ENCODE data around the gene SLC9A6. TPM values are rescaled to one million over a fixed set of nuclear protein-coding genes. Genes with fewer than 3 reads are reported as not detected.

The SLC9A6 gene
- polyA plus RNA-seq, 1 experiment: 14.7 TPM

GRCh38 chrX:136039485-136039884 is 54.2 kb downstream of the SLC9A6 start:
- ChIA-PET CTCF (no interaction called here), POLR2A (no interaction called here)
- H3K4me3 ChIP-seq (ENCODE audit: low read depth, low read length): no peak overlapping the region
- H3K27ac ChIP-seq (ENCODE audit: low read depth, low read length): no peak overlapping the region
- H3K27me3 ChIP-seq (ENCODE audit: control insufficient read depth, insufficient read depth, low read length): no peaks in the 10 kb centered on the region
- DNase-seq (ENCODE audit: low read depth, low spot score): no peak
- H3K9me3 ChIP-seq (ENCODE audit: control insufficient read depth, insufficient read depth, low read length): no peaks in the 10 kb centered on the region
- no peak for TF ChIP-seq CTCF (IDR thresholded peaks at IDR 0.05; ENCODE audit: low read depth, low read length)

DNA sequence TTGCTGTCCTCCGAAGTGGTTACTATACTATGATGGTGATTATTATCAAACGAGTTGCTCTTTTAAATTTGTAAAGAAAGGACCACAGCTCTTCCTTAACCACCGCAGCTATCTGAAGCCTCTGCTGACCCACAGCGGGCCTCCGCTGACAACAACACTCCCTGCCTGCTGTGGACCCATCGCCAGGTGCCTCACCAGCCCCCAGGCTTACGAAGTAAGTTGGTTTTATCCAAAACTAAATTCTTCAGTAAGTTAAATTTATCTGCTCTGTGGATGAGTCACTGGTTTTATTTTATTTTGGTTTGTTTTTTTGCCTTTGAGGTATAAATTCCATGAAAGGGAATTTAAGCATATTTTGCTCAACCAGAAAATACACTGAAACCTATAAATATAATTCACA is 54.7 kb downstream of the SLC9A6 start:
- Histone ChIP-seq H3K27me3 (ENCODE audit: control insufficient read depth, insufficient read depth, low read length) (no peaks in the 10 kb centered on the region), H3K9me3 (ENCODE audit: control insufficient read depth, insufficient read depth, low read length) (no peaks in the 10 kb centered on the region), H3K4me3 (ENCODE audit: low read depth, low read length) (no peak overlapping the region), H3K27ac (ENCODE audit: low read depth, low read length) (no peak overlapping the region)
- no peak for TF ChIP-seq CTCF (IDR thresholded peaks at IDR 0.05; ENCODE audit: low read depth, low read length)
- DNase-seq (ENCODE audit: low read depth, low spot score): no peak
- ChIA-PET CTCF (no interaction called here), POLR2A (no interaction called here)

DNA sequence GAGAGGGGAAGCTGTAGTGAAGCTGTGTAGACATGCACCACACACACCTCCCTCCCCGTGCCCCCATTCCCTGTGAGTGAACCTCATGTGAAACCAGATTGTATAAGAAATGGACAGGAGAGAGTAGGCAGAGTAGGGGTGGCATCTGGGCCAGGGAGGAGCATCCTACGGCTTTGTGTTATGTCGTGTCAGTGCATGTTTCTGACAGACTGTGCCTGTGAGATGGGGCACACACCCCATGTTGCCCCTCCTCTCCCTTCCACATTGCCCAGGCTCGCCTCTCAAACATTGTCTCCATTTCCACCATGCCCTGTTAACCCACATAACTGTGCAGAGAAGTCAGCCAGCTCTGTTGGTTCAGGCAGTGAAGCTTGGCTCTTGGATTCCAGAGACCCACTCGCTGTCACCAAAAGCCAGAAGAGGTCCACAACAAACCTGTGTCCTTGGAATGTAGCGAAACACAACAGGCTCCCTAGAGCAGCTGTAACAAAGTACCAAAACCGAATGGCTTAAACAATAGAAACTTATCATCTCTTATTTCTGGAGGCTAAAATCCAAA is 56.1 kb downstream of the SLC9A6 start:
- no peak overlapping the region for H3K27ac ChIP-seq (ENCODE audit: low read depth, low read length)
- no peak for TF ChIP-seq CTCF (IDR thresholded peaks at IDR 0.05; ENCODE audit: low read depth, low read length)
- CTCF ChIA-PET: interaction anchor here (0.8 kb wide), 1 partner anchor 13 kb away, joined by 4 read pairs; no protein-coding TSS in a partner anchor
- no peak for DNase-seq (ENCODE audit: low read depth, low spot score)
- no peak overlapping the region for H3K4me3 ChIP-seq (ENCODE audit: low read depth, low read length)
- POLR2A ChIA-PET: no interaction called here
- H3K9me3 ChIP-seq (ENCODE audit: control insufficient read depth, insufficient read depth, low read length): no peaks in the 10 kb centered on the region
- H3K27me3 ChIP-seq (ENCODE audit: control insufficient read depth, insufficient read depth, low read length): no peaks in the 10 kb centered on the region

DNA sequence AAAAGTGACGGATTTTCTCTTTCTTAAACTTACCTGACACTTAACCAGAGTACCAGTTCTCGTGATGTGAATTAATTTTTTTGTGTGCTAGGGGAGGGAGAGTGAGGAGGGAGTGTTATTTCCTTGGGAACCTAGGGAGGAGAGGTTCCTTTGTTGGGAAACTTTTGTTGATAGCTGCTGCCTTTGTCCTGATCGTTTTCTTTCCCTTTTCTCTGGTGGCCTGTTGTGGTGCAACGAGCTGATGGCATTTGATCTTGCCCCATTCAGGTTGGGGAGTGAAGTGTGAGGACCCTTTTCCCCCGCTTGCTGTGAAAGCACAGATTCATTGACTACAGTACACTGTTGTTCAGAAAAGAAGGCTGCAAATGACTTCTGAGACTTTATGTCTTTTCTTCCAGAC is 59.8 kb downstream of the SLC9A6 start:
- ChIA-PET POLR2A (no interaction called here), CTCF (interaction anchor here (0.8 kb wide), 1 partner anchor 17 kb away, joined by 3 read pairs; no protein-coding TSS in a partner anchor)
- H3K4me3 ChIP-seq (ENCODE audit: low read depth, low read length): no peak overlapping the region
- H3K9me3 ChIP-seq (ENCODE audit: control insufficient read depth, insufficient read depth, low read length): no peaks in the 10 kb centered on the region
- H3K27ac ChIP-seq (ENCODE audit: low read depth, low read length): no peak overlapping the region
- no peak for DNase-seq (ENCODE audit: low read depth, low spot score)
- TF ChIP-seq CTCF (IDR thresholded peaks at IDR 0.05; ENCODE audit: low read depth, low read length): no peak
- H3K27me3 ChIP-seq (ENCODE audit: control insufficient read depth, insufficient read depth, low read length): no peaks in the 10 kb centered on the region

DNA sequence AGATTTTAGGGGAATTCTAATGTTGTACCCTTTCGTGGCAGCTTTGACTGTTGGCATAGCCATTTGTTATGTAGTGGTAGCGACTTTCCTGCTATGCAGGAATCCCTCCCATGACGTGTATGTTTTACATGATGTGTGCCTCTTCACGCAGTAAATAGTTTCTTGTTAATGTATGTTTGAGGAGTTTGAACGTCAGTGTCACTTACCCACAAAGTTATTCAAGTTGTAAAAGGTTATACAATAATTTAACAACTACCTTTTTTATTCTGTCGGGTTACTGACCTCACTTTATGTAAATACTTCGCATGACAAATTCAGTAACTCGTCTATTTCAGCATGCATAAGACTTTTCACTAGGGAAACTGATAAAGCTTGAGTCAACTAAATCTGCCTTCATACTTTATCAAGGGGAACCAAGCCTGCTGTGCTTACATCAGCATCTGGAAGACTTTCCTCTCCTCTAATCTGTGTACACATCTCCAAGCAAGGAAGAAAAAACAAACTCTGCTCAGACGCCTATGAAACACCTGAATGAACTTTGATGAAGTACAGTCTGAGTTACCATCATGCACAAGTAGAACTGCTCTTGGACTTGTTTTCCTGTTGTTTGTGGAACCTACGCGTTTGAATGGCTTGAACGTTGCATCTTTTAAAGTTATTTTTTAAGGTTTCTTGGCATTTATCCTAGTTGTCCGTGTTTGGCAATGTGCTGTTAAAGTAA is 61.2 kb downstream of the SLC9A6 start:
- no peaks in the 10 kb centered on the region for H3K27me3 ChIP-seq (ENCODE audit: control insufficient read depth, insufficient read depth, low read length)
- TF ChIP-seq CTCF (IDR thresholded peaks at IDR 0.05; ENCODE audit: low read depth, low read length): no peak
- ChIA-PET POLR2A (no interaction called here), CTCF (no interaction called here)
- no peak overlapping the region for H3K4me3 ChIP-seq (ENCODE audit: low read depth, low read length)
- DNase-seq (ENCODE audit: low read depth, low spot score): no peak
- H3K27ac ChIP-seq (ENCODE audit: low read depth, low read length): no peak overlapping the region
- no peaks in the 10 kb centered on the region for H3K9me3 ChIP-seq (ENCODE audit: control insufficient read depth, insufficient read depth, low read length)
